Measurements from ENCODE around the gene MRPS6. TPM values are rescaled to one million over a fixed set of nuclear protein-coding genes. Genes with fewer than 3 reads are reported as not detected.

Gene MRPS6
- polyA plus RNA-seq, 1 donor (not counting 4 experiments of a cell fraction or from before 2014, with no cell fraction given): 41.5 TPM

DNA sequence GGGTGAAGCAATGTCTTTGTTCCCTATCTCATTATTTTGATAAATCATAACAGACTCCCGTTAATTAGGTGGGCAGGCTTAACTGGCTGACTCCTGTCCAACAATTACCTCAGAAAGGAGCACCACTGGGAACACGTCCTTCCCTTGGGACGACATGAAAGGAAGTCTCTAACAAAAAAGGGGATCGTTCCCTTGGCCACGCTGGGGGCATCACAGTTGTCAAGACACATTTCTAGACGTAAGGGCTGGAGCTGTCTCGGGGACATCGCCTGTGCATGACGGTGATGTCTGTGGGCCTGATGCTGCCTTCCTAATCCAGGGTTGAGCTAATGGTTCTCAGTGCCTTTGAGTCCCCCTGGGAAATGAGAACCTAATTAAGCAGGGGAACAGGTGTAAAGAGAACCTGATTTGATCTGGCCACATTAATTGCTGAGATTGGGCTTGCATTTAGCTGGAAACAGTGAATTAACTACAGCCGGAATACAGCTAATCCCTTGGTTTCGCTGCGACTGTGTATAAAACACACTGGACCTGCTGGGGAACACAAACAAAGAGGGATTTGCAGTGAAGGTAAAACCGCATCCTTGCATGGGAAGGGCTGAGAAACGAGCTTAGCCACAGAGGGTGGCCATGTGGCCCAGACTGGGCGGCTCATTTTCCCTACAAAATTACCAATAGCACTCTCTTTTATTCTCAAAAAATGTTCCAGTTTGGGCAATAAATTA is 111.8 kb downstream of the MRPS6 start:
- no peak for FAIRE-seq
- dilution Hi-C loops (cut with MboI; ENCODE audit: extremely low pct_ligation_motif_present, low sequenced_read_pairs): no loop called here

DNA sequence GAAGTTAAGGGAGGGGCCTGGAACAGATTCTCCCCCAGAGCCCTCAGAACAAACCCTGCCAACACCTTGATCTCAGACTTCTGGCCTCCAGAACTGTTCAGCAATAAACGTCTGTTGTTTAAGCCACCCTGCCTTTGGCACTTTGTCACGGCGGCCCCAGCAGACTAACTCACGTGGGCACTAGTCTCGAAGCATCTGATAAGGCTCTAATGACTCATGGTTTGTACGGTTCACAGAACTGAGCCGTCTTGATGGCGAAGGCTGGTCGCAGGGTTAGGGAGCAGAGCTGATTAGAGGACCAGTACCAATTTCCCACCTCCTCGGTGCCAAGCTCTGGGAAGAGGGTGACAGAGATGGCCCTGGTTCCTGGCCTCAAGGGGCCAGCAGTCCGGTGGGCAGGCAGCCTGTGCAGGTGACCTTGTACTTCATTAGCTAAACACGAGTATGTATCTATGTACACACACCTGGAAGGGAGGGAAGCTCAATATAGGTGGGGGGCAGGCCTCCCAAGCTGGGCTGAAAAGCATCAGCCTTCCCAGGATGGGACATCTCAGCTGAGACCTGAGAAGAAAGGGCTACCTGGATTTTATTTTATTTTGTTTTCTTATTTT is 112.8 kb downstream of the MRPS6 start:
- no peak overlapping the region for H3K27ac ChIP-seq (ENCODE audit: control insufficient read depth, insufficient read depth, low read length)
- TF ChIP-seq EZH2 (IDR thresholded peaks at IDR 0.05; ENCODE audit: low read length): no peak
- H2AFZ ChIP-seq (ENCODE audit: control insufficient read depth, low read length): no peak overlapping the region
- H3K9me1 ChIP-seq (ENCODE audit: control insufficient read depth, extremely low read depth, insufficient read depth, low read length): no peaks in the 10 kb centered on the region
- dilution Hi-C loops (cut with MboI; ENCODE audit: extremely low pct_ligation_motif_present, low sequenced_read_pairs): no loop called here
- H4K20me1 ChIP-seq (ENCODE audit: control insufficient read depth, extremely low read depth, insufficient read depth, low read length): no peaks in the 10 kb centered on the region
- H3K9ac ChIP-seq (ENCODE audit: control insufficient read depth, extremely low read depth, insufficient read depth, low read length): no peak overlapping the region
- H3K9me3 ChIP-seq (ENCODE audit: control insufficient read depth, low read depth, low read length): no peaks in the 10 kb centered on the region
- H3K79me2 ChIP-seq (ENCODE audit: control insufficient read depth, insufficient read depth, low read length): no peaks in the 10 kb centered on the region
- no peak for FAIRE-seq
- no peak for DNase-seq (ENCODE audit: low read depth, low spot score)
- H3K4me3 ChIP-seq (ENCODE audit: control insufficient read depth in 2 of 3, extremely low read depth in 1 of 3, insufficient read depth in 2 of 3, low read depth in 1 of 3, low read length in 3 of 3): no peak overlapping the region
- no peak overlapping the region for H3K4me2 ChIP-seq (ENCODE audit: control insufficient read depth, extremely low read depth, insufficient read depth, low read depth, low read length)
- no peaks in the 10 kb centered on the region for H3K36me3 ChIP-seq (ENCODE audit: control insufficient read depth in 2 of 2, extremely low read depth in 1 of 2, insufficient read depth in 2 of 2, low read length in 2 of 2)
- H3K4me1 ChIP-seq (ENCODE audit: control insufficient read depth, extremely low read depth, insufficient read depth, low read length): no peaks in the 10 kb centered on the region
- H3K27me3 ChIP-seq (ENCODE audit: control insufficient read depth, extremely low read depth, insufficient read depth, low read length): no peaks in the 10 kb centered on the region

More for the DNA sequence above, 111.8 kb downstream of the MRPS6 start:
- Histone ChIP-seq H3K9me3 (ENCODE audit: control insufficient read depth, low read depth, low read length) (no peaks in the 10 kb centered on the region), H3K79me2 (ENCODE audit: control insufficient read depth, insufficient read depth, low read length) (no peaks in the 10 kb centered on the region), H3K27me3 (ENCODE audit: control insufficient read depth, extremely low read depth, insufficient read depth, low read length) (no peaks in the 10 kb centered on the region), H3K27ac (ENCODE audit: control insufficient read depth, insufficient read depth, low read length) (no peak overlapping the region), H4K20me1 (ENCODE audit: control insufficient read depth, extremely low read depth, insufficient read depth, low read length) (no peaks in the 10 kb centered on the region), H3K4me2 (ENCODE audit: control insufficient read depth, extremely low read depth, insufficient read depth, low read depth, low read length) (no peak overlapping the region), H3K9me1 (ENCODE audit: control insufficient read depth, extremely low read depth, insufficient read depth, low read length) (no peaks in the 10 kb centered on the region), H3K9ac (ENCODE audit: control insufficient read depth, extremely low read depth, insufficient read depth, low read length) (no peak overlapping the region), H3K4me1 (ENCODE audit: control insufficient read depth, extremely low read depth, insufficient read depth, low read length) (no peaks in the 10 kb centered on the region), H3K36me3 (ENCODE audit: control insufficient read depth in 2 of 2, extremely low read depth in 1 of 2, insufficient read depth in 2 of 2, low read length in 2 of 2) (no peaks in the 10 kb centered on the region), H3K4me3 (ENCODE audit: control insufficient read depth in 2 of 3, extremely low read depth in 1 of 3, insufficient read depth in 2 of 3, low read depth in 1 of 3, low read length in 3 of 3) (no peak overlapping the region), H2AFZ (ENCODE audit: control insufficient read depth, low read length) (no peak overlapping the region)
- TF ChIP-seq EZH2 (IDR thresholded peaks at IDR 0.05; ENCODE audit: low read length): no peak
- TF ChIP-seq, protein P1, sequence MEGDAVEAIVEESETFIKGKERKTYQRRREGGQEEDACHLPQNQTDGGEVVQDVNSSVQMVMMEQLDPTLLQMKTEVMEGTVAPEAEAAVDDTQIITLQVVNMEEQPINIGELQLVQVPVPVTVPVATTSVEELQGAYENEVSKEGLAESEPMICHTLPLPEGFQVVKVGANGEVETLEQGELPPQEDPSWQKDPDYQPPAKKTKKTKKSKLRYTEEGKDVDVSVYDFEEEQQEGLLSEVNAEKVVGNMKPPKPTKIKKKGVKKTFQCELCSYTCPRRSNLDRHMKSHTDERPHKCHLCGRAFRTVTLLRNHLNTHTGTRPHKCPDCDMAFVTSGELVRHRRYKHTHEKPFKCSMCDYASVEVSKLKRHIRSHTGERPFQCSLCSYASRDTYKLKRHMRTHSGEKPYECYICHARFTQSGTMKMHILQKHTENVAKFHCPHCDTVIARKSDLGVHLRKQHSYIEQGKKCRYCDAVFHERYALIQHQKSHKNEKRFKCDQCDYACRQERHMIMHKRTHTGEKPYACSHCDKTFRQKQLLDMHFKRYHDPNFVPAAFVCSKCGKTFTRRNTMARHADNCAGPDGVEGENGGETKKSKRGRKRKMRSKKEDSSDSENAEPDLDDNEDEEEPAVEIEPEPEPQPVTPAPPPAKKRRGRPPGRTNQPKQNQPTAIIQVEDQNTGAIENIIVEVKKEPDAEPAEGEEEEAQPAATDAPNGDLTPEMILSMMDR (optimal IDR thresholded peaks at IDR 0.05 in 1 of 3, IDR thresholded peaks at IDR 0.05 in 1 of 3, conservative IDR thresholded peaks at IDR 0.05 in 1 of 3; ENCODE audit: extremely low read depth in 1 of 3, insufficient read depth in 2 of 3, low read length in 3 of 3): no peak
- DNase-seq (ENCODE audit: low read depth, low spot score): no peak

All from keratinocyte (primary cell).